K562 (cell line): ENCODE results near the gene RALGAPA2. TPM values are rescaled to one million over a fixed set of nuclear protein-coding genes. Genes with fewer than 3 reads are reported as not detected.

Experiments
- ID3 ChIP-seq, 2 experiments: fragments of 250-450 bp in 1 of 2; fragments of 450-650 bp in 1 of 2; sonication (Bioruptor Pico) in 1 of 2; IDR thresholded peaks; 2 replicates each; pipeline versions ENCODE4 v1.6.1 to v1.8.0; 2016 to 2021; ENCODE audit warnings: mild to moderate bottlenecking in 2 of 2, moderate library complexity in 2 of 2, missing compliant biosample characterization in 1 of 2, missing genetic modification characterization in 1 of 2
- SREBF2 ChIP-seq: sonication (generic); formaldehyde crosslinking; IDR thresholded peaks from 2 replicates; pipeline ENCODE4 v1.4.0; 2020; ENCODE audit warnings: mild to moderate bottlenecking, missing genetic modification reagents
- TAL1 ChIP-seq: fragments of 450-650 bp; IDR thresholded peaks from 2 replicates; pipeline ENCODE4 v1.6.1; 2016; ENCODE audit warnings: mild to moderate bottlenecking
- ZMIZ1 ChIP-seq, 2 experiments: fragments of 150-350 bp in 1 of 2; IDR thresholded peaks; 2 replicates each; pipeline ENCODE4 v1.6.1; 2012 to 2016; ENCODE audit warnings: low read depth in 2 of 2, low read length in 2 of 2, mild to moderate bottlenecking in 1 of 2, moderate library complexity in 1 of 2
- ZNF318 ChIP-seq, 2 experiments: fragments of 450-650 bp; IDR thresholded peaks; 2 replicates each; pipeline ENCODE4 v1.6.1; 2016; ENCODE audit warnings: mild to moderate bottlenecking in 2 of 2, borderline replicate concordance in 1 of 2, low read depth in 1 of 2, moderate library complexity in 1 of 2
- ZNF551 ChIP-seq: fragments of 250-450 bp; sonication (Bioruptor Pico); IDR thresholded peaks from 2 replicates; pipeline ENCODE4 v1.5.0; 2021; ENCODE audit warnings: mild to moderate bottlenecking, moderate library complexity
- polyA plus RNA-seq, 8 experiments: library from polyadenylated mRNA; depleted of rRNA in 4 of 8; stranded (reverse) in 5 of 8; unstranded in 3 of 8; fragments of >200 nt; fragmentation: Nextera tagmentation in 2 of 8; fragmentation: Illumina TruSeq in 1 of 8; extraction: Ambion mirVana in 2 of 8; extraction: Trizol in 1 of 8; gene quantifications; 2 replicates each; pipeline versions ENCODE4 v1.2.1 to v1.2.3, GENCODE V29; 2011 to 2014; ENCODE audit warnings: inconsistent platforms in 1 of 8, missing spikeins in 1 of 8
- total RNA-seq, 7 experiments: library from RNA; depleted of rRNA in 6 of 7; stranded (reverse); fragments of >200 nt in 6 of 7; fragmentation: Illumina TruSeq in 2 of 7; extraction: Trizol in 2 of 7; gene quantifications; 2 replicates each; pipeline versions ENCODE4 v1.2.1 to v1.2.3, GENCODE V29; 2011 to 2021; ENCODE audit warnings: low replicate concordance in 1 of 7

The RALGAPA2 gene
- total and polyA plus RNA-seq, 9 of the 15 experiments (the other 6 are each of a cell fraction or from before 2014, with no cell fraction given): 0.35 to 2.7 (median 1.4) TPM

GRCh38 chr20:20371083-20371482, 341.4 kb downstream of the RALGAPA2 start (continued):
- TF ChIP-seq ZNF318 (IDR thresholded peaks at IDR 0.05; ENCODE audit: borderline replicate concordance in 1 of 2, low read depth in 1 of 2): no peak
- TF ChIP-seq TAL1: no peak
- no peak for TF ChIP-seq SREBF2
- no peak for TF ChIP-seq ID3 (CRISPR knock-in tag; IDR thresholded peaks at IDR 0.05)
- TF ChIP-seq ID3 (tag; IDR thresholded peaks at IDR 0.05): no peak
- TF ChIP-seq ZMIZ1 (IDR thresholded peaks at IDR 0.05; ENCODE audit: low read depth in 2 of 2, low read length in 2 of 2): no peak
- TF ChIP-seq ZNF551 (CRISPR knock-in tag): no peak
